ENCODE measurements around the gene ID4. TPM values are rescaled to one million over a fixed set of nuclear protein-coding genes. Genes with fewer than 3 reads are reported as not detected.
A peak's percentile ranks its signal among the peaks of the same experiment; 100 is the strongest.

ID4 gene
- total RNA-seq, 6 experiments from 2014 or later: 0.39 to 5.5 (median 1.3) TPM

- no peak for ATAC-seq
Observed at GRCh38 chr6:19835605-19836004, 1.6 kb upstream of the ID4 start.

GRCh38 chr6:19837511-19838441, 606 bp downstream of the ID4 start:
- DNase-seq (peak in 2 of 3 donors; percentile 37 to 51), ATAC-seq (peak; percentile 19 to 54 (median 49))
- Histone ChIP-seq H3K9me3 (no peaks in the 10 kb centered on the region), H3K4me1 (peaks cover 0 to 13% (median 2%) of the 10 kb centered on the region in 4 donors), H3K4me3 (peak overlapping the region; percentile 31 to 48 (median 34)), H3K36me3 (no peaks in the 10 kb centered on the region), H3K27me3 (peaks cover 0 to 12% of the 10 kb centered on the region in 2 donors), H3K27ac (peak overlapping the region in 2 of 3 donors; percentile 7 to 60)
- TF ChIP-seq POLR2A (IDR thresholded peaks at IDR 0.05) (no peak), CTCF (IDR thresholded peaks at IDR 0.05) (no peak)
- intact Hi-C loops (cut with DNase I): no loop called here
- WGBS (ENCODE audit: insufficient coverage, low coverage, low lambda C conversion rate, missing lambda C conversion rate): no CpG with 5 or more reads among the region's 122 CpGs

More at GRCh38 chr6:19835605-19836004, 1.6 kb upstream of the ID4 start:
- TF ChIP-seq POLR2A (IDR thresholded peaks at IDR 0.05) (no peak), CTCF (IDR thresholded peaks at IDR 0.05) (no peak)
- DNase-seq: no peak
- H3K36me3 ChIP-seq: no peaks in the 10 kb centered on the region
- intact Hi-C loops (cut with DNase I): no loop called here
- H3K4me1 ChIP-seq: peaks cover 0 to 13% (median 2%) of the 10 kb centered on the region in 4 donors
- no peaks in the 10 kb centered on the region for H3K9me3 ChIP-seq
- 72% methylated on average over 4 of the region's 4 CpGs for WGBS (ENCODE audit: insufficient coverage, low coverage, low lambda C conversion rate, missing lambda C conversion rate)
- H3K27ac ChIP-seq: no peak overlapping the region
- H3K4me3 ChIP-seq: no peak overlapping the region
- H3K27me3 ChIP-seq: peaks cover 0 to 9% of the 10 kb centered on the region in 2 donors

GRCh38 chr6:19838442-19839236, 1.5 kb downstream of the ID4 start:
- intact Hi-C loops (cut with DNase I): no loop called here
- Histone ChIP-seq H3K27ac (peak overlapping the region in 2 of 3 donors; percentile 7 to 30), H3K4me1 (peaks cover 0 to 13% (median 2%) of the 10 kb centered on the region in 4 donors), H3K36me3 (no peaks in the 10 kb centered on the region), H3K27me3 (peaks cover 0 to 14% of the 10 kb centered on the region in 2 donors), H3K9me3 (no peaks in the 10 kb centered on the region), H3K4me3 (peak overlapping the region; percentile 31 to 48 (median 34))
- DNase-seq (peak in 1 of 3 donors; percentile 45), ATAC-seq (peak; percentile 37 to 58 (median 44))
- WGBS (ENCODE audit: insufficient coverage, low coverage, low lambda C conversion rate, missing lambda C conversion rate): 1% methylated on average over 27 of the region's 63 CpGs
- no peak for TF ChIP-seq CTCF (IDR thresholded peaks at IDR 0.05)
- TF ChIP-seq POLR2A (IDR thresholded peaks at IDR 0.05): no peak

GRCh38 chr6:19839237-19839546, 2.0 kb downstream of the ID4 start:
- no peak overlapping the region for H3K27ac ChIP-seq
- TF ChIP-seq POLR2A (IDR thresholded peaks at IDR 0.05) (no peak), CTCF (IDR thresholded peaks at IDR 0.05) (no peak)
- peaks cover 0 to 13% (median 2%) of the 10 kb centered on the region in 4 donors for H3K4me1 ChIP-seq
- intact Hi-C loops (cut with DNase I): no loop called here
- no peaks in the 10 kb centered on the region for H3K9me3 ChIP-seq
- no peak for ATAC-seq
- DNase-seq: no peak
- 9% methylated on average over 7 of the region's 7 CpGs for WGBS (ENCODE audit: insufficient coverage, low coverage, low lambda C conversion rate, missing lambda C conversion rate)
- no peaks in the 10 kb centered on the region for H3K36me3 ChIP-seq
- H3K27me3 ChIP-seq: peaks cover 0 to 14% of the 10 kb centered on the region in 2 donors
- H3K4me3 ChIP-seq: peak overlapping the region; percentile 1 to 48 (median 34)
